Measurements from ENCODE around the gene CTSW.
"Not testable (repeated sequence)": the region's sequence is repeated elsewhere in the genome, so short reads cannot be mapped to it uniquely, and the experiment has no call there.

Gene CTSW

DNA sequence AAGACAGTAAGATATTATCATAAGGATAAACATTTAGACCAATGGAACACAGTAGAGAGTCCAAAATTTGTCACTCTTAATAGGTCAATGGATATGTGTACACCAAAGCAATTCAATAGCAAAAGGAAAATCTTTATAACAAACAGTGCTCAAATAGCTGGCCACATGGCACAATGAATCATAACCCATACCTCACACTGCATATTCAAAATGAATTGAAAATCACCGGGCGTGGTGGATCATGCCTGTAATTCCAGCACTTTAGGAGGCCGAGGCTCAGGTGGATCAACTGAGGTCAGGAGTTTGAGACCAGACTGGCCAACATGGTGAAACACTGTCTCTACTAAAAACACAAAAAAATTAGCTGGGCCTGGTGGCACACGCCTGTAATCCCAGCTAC lies 37.5 kb upstream of the CTSW start:
- Histone ChIP-seq H2AFZ (ENCODE audit: low read depth) (no peak overlapping the region), H4K20me1 (ENCODE audit: insufficient read depth) (no peaks in the 10 kb centered on the region), H3K27ac (no peak overlapping the region), H3K27me3 (ENCODE audit: insufficient read depth, low read depth) (no peaks in the 10 kb centered on the region), H3K36me3 (ENCODE audit: insufficient read depth) (no peaks in the 10 kb centered on the region), H3K4me2 (no peak overlapping the region), H3K79me2 (ENCODE audit: insufficient read depth, low read depth) (no peaks in the 10 kb centered on the region), H3K4me1 (ENCODE audit: low read depth, poor library complexity, severe bottlenecking) (no peaks in the 10 kb centered on the region), H3K9ac (no peak overlapping the region), H3K4me3 (IDR thresholded peaks at IDR 0.05; ENCODE audit: insufficient read depth, low read depth, low read length) (no peak overlapping the region)
- TF ChIP-seq, protein P1, sequence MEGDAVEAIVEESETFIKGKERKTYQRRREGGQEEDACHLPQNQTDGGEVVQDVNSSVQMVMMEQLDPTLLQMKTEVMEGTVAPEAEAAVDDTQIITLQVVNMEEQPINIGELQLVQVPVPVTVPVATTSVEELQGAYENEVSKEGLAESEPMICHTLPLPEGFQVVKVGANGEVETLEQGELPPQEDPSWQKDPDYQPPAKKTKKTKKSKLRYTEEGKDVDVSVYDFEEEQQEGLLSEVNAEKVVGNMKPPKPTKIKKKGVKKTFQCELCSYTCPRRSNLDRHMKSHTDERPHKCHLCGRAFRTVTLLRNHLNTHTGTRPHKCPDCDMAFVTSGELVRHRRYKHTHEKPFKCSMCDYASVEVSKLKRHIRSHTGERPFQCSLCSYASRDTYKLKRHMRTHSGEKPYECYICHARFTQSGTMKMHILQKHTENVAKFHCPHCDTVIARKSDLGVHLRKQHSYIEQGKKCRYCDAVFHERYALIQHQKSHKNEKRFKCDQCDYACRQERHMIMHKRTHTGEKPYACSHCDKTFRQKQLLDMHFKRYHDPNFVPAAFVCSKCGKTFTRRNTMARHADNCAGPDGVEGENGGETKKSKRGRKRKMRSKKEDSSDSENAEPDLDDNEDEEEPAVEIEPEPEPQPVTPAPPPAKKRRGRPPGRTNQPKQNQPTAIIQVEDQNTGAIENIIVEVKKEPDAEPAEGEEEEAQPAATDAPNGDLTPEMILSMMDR (conservative IDR thresholded peaks at IDR 0.05; ENCODE audit: low read depth, low read length): no peak

DNA sequence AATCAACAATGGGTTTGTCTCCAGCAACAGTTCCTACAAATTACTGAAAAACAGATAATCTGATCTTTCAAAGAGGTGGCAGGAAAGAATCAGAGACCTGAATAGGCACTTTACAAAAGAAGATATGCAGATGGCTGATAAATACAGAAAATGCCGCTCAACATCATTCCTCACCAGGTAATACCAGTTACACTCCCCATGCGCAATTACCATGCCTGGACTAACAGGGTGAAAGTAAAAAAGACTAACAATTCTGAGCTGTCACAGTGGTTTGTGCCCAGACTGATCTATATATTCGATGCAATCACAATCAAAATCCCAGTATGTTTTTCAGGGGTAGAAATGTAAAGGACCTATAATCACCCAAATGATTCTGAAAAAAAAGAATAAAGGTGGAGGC lies 35.8 kb upstream of the CTSW start:
- Histone ChIP-seq H3K4me1 (ENCODE audit: low read depth, poor library complexity, severe bottlenecking) (no peaks in the 10 kb centered on the region), H3K27ac (no peak overlapping the region), H3K9ac (no peak overlapping the region), H3K4me2 (no peak overlapping the region), H3K79me2 (ENCODE audit: insufficient read depth, low read depth) (no peaks in the 10 kb centered on the region), H4K20me1 (ENCODE audit: insufficient read depth) (no peaks in the 10 kb centered on the region), H3K4me3 (IDR thresholded peaks at IDR 0.05; ENCODE audit: insufficient read depth, low read depth, low read length) (no peak overlapping the region), H3K27me3 (ENCODE audit: insufficient read depth, low read depth) (no peaks in the 10 kb centered on the region), H2AFZ (ENCODE audit: low read depth) (no peak overlapping the region), H3K36me3 (ENCODE audit: insufficient read depth) (no peaks in the 10 kb centered on the region)
- TF ChIP-seq, protein P1 (conservative IDR thresholded peaks at IDR 0.05; ENCODE audit: low read depth, low read length): no peak

DNA sequence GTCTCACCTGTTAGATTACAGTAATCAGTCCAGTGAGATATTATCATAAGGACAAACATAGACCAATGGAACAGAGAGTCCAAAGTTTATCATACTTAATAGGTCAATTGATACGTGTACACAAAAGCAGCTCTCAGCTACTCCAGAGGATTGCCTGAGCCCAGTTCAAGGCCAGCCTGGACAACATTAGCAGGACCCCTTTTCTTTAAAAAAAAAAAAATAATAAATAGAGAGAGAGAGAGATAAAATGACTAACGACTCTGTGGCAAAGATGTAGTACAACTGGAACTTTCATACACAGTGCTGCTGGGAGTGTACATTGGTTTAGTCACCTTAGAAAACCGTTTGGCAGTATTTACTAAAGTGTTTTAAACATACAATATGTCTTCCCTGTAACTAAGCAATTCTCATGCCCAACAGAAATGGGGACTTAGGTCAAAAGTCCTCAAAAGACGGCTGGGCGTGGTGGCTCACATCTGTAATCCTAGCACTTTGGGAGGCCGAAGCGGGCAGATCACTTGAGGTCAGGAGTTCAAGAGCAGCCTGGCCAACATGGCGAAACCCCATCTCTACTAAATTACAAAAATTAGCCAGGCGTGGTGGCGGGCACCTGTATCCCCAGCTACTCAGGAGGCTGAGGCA lies 35.3 kb upstream of the CTSW start:
- Histone ChIP-seq H3K4me2 (no peak overlapping the region), H3K4me1 (ENCODE audit: low read depth, poor library complexity, severe bottlenecking) (no peaks in the 10 kb centered on the region), H3K27me3 (ENCODE audit: insufficient read depth, low read depth) (no peaks in the 10 kb centered on the region), H3K36me3 (ENCODE audit: insufficient read depth) (no peaks in the 10 kb centered on the region), H2AFZ (ENCODE audit: low read depth) (no peak overlapping the region), H3K27ac (no peak overlapping the region), H4K20me1 (ENCODE audit: insufficient read depth) (no peaks in the 10 kb centered on the region), H3K9ac (no peak overlapping the region), H3K79me2 (ENCODE audit: insufficient read depth, low read depth) (no peaks in the 10 kb centered on the region), H3K4me3 (IDR thresholded peaks at IDR 0.05; ENCODE audit: insufficient read depth, low read depth, low read length) (no peak overlapping the region)
- TF ChIP-seq, protein P1 (conservative IDR thresholded peaks at IDR 0.05; ENCODE audit: low read depth, low read length): no peak

DNA sequence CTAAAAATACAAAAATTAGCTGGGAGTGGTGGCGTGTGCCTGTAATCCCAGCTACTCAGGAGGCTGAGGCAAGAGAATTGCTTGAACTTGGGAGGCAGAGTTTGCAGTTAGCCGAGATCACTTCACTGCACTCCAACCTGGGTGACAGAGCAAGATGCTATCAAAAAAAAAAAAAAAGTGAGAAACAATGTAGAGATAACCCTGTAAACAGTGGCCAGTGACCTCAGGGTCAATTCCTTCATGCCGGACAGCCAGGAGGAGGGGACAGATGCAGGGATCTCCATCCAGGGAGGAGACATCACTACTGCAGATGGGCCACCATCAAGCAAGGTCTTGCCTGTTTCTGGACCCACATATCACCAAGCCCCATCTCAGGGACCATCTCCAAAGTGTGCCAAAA lies 31.9 kb upstream of the CTSW start:
- Histone ChIP-seq H3K9ac (no peak overlapping the region), H3K4me1 (ENCODE audit: low read depth, poor library complexity, severe bottlenecking) (no peaks in the 10 kb centered on the region), H4K20me1 (ENCODE audit: insufficient read depth) (no peaks in the 10 kb centered on the region), H2AFZ (ENCODE audit: low read depth) (no peak overlapping the region), H3K27me3 (ENCODE audit: insufficient read depth, low read depth) (no peaks in the 10 kb centered on the region), H3K27ac (no peak overlapping the region), H3K79me2 (ENCODE audit: insufficient read depth, low read depth) (no peaks in the 10 kb centered on the region), H3K4me2 (no peak overlapping the region), H3K36me3 (ENCODE audit: insufficient read depth) (no peaks in the 10 kb centered on the region), H3K4me3 (IDR thresholded peaks at IDR 0.05; ENCODE audit: insufficient read depth, low read depth, low read length) (no peak overlapping the region)
- TF ChIP-seq, protein P1 (conservative IDR thresholded peaks at IDR 0.05; ENCODE audit: low read depth, low read length): no peak

DNA sequence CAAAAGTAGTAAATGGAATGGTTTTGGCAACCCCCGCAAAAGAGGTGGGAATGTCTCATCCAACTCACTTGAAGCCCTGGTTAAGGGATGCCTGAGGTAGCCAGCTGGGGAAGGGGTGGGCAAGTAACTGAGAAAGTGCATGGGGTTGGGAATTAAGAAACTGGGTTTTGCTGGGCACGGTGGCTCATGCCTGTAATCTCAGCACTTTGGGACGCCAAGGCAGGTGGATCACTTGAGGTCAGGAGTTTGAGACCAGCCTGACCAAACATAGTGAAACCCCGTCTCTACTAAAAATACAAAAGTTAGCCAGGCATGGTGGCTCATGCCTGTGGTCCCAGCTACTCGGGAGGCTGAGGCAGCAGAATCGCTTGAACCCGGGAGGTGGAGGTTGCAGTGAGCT lies 30.9 kb upstream of the CTSW start:
- H3K79me2 ChIP-seq (ENCODE audit: insufficient read depth, low read depth); H3K4me1 ChIP-seq (ENCODE audit: low read depth, poor library complexity, severe bottlenecking); H3K4me2 ChIP-seq; H3K36me3 ChIP-seq (ENCODE audit: insufficient read depth); H3K4me3 ChIP-seq (IDR thresholded peaks at IDR 0.05; ENCODE audit: insufficient read depth, low read depth, low read length); H3K27me3 ChIP-seq (ENCODE audit: insufficient read depth, low read depth); H4K20me1 ChIP-seq (ENCODE audit: insufficient read depth); H2AFZ ChIP-seq (ENCODE audit: low read depth); H3K9ac ChIP-seq; H3K27ac ChIP-seq: not testable (repeated sequence)
